HCT116 (cell line): ENCODE results near the gene FZR1. TPM values are rescaled to one million over a fixed set of nuclear protein-coding genes. Genes with fewer than 3 reads are reported as not detected.
A peak's percentile ranks its signal among the peaks of the same experiment; 100 is the strongest.

ENCODE experiments used
- ATAC-seq: fragments of 200-7000 bp; cut with Tn5 transposase; 2 replicates; pipeline ENCODE4 v1.9.1; 2020; ENCODE audit warnings: mild to moderate bottlenecking, moderate library complexity
- BruUV-seq: library from RNA; stranded (reverse); fragments of 400-500 nt; replicated peaks from 2 replicates; lab custom pipeline; 2021; lab: Mats Ljungman, UMichigan
- CTCF ChIA-PET: fragments of 300-600 bp; sonication (Branson Sonifier 250); formaldehyde crosslinking; loops from one replicate; lab custom pipeline; 2021; ENCODE audit warnings: antibody characterized with exemption; lab: Charles Lee
- POLR2A ChIA-PET: fragments of 300-600, 350-600 bp; sonication (Branson Sonifier 250); formaldehyde crosslinking; loops from one replicate; lab custom pipeline; 2021; ENCODE audit warnings: antibody characterized with exemption; lab: Charles Lee
- RAD21 ChIA-PET, 2 experiments: fragments of 300-600 bp; sonication (Branson Sonifier 250); formaldehyde crosslinking; loops; one replicate each; lab custom pipeline; 2023; ENCODE audit warnings: low total read pairs in 2 of 2; ENCODE audit not compliant: uncharacterized antibody in 2 of 2, unreplicated experiment in 2 of 2, low non-redundant PET in 1 of 2; lab: Charles Lee
- DNase-seq: peaks from one replicate; pipeline ENCODE4 v3.0.0-alpha.2; 2010; ENCODE audit warnings: low read depth, low spot score
- H2AFZ ChIP-seq: fragments of 200-600 bp; shearing (Covaris generic), sonication (generic); 2 replicates; pipeline ENCODE4 v1.6.1; 2017; ENCODE audit warnings: low read depth, mixed run types, mixed read lengths, antibody characterized with exemption, low read length; ENCODE audit not compliant: poor library complexity, severe bottlenecking
- H3K27ac ChIP-seq: 2 replicates; pipeline ENCODE4 v1.5.1; 2012; ENCODE audit warnings: low read depth, low read length
- H3K27me3 ChIP-seq: fragments of 200-600 bp; sonication (generic); 2 replicates; pipeline ENCODE4 v1.6.1; 2016; ENCODE audit warnings: mixed run types, low read length, mixed read lengths; ENCODE audit not compliant: insufficient read depth
- H3K36me3 ChIP-seq, 2 experiments: fragments of 200-500 bp in 1 of 2; fragments of 200-600 bp in 1 of 2; sonication (Bioruptor generic) in 1 of 2; sonication (generic) in 1 of 2; 2 replicates each; pipeline versions ENCODE4 v1.5.1 to v1.6.1; 2014 to 2016; ENCODE audit warnings: low read length in 2 of 2, inconsistent platforms in 1 of 2, mixed read lengths in 1 of 2, mixed run types in 1 of 2; ENCODE audit not compliant: insufficient read depth in 2 of 2, control insufficient read depth in 1 of 2
- H3K4me1 ChIP-seq, 2 experiments: fragments of 200-600 bp in 1 of 2; sonication (generic) in 1 of 2; 2 replicates each; pipeline versions ENCODE4 v1.5.1 to v1.6.1; 2012 to 2017; ENCODE audit warnings: low read length in 2 of 2, inconsistent platforms in 1 of 2, mild to moderate bottlenecking in 1 of 2, mixed read lengths in 1 of 2, mixed run types in 1 of 2, moderate library complexity in 1 of 2; ENCODE audit not compliant: insufficient read depth in 2 of 2, control insufficient read depth in 1 of 2
- H3K4me2 ChIP-seq: fragments of 200-600 bp; sonication (generic); 2 replicates; pipeline ENCODE4 v1.6.1; 2017; ENCODE audit warnings: mixed run types, low read length, mixed read lengths
- H3K4me3 ChIP-seq, 2 experiments: fragments of 200-600 bp in 1 of 2; sonication (generic) in 1 of 2; replicated peaks in 1 of 2; 2 replicates each; pipeline ENCODE4 v1.5.1; 2011 to 2016; ENCODE audit warnings: low read length in 2 of 2, control low read depth in 1 of 2, low read depth in 1 of 2, mild to moderate bottlenecking in 1 of 2, mixed read lengths in 1 of 2, mixed run types in 1 of 2
- H3K79me2 ChIP-seq: fragments of 200-600 bp; sonication (generic); 2 replicates; pipeline ENCODE4 v1.6.1; 2017; ENCODE audit warnings: mild to moderate bottlenecking, mixed run types, low read length, moderate library complexity, mixed read lengths; ENCODE audit not compliant: insufficient read depth
- H3K9ac ChIP-seq: fragments of 200-600 bp; sonication (generic); 2 replicates; pipeline ENCODE4 v1.6.1; 2016; ENCODE audit warnings: low read length, mixed read lengths
- H3K9me2 ChIP-seq: fragments of 200-600 bp; sonication (generic), shearing (Covaris generic); 2 replicates; pipeline ENCODE4 v1.6.1; 2017; ENCODE audit warnings: mixed run types, mild to moderate bottlenecking, moderate library complexity; ENCODE audit not compliant: insufficient read depth
- H3K9me3 ChIP-seq, 2 experiments: fragments of 200-500 bp in 1 of 2; fragments of 200-600 bp in 1 of 2; sonication (Bioruptor generic) in 1 of 2; sonication (generic) in 1 of 2; 2 replicates each; pipeline ENCODE4 v1.6.1; 2014 to 2017; ENCODE audit warnings: low read length in 2 of 2, mixed read lengths in 2 of 2, inconsistent platforms in 1 of 2, low read depth in 1 of 2, mild to moderate bottlenecking in 1 of 2, mixed run types in 1 of 2, moderate library complexity in 1 of 2; ENCODE audit not compliant: control insufficient read depth in 1 of 2, insufficient read depth in 1 of 2
- H4K20me1 ChIP-seq: fragments of 200-600 bp; sonication (generic), shearing (Covaris generic); 2 replicates; pipeline ENCODE4 v1.6.1; 2017; ENCODE audit warnings: mixed run types, mild to moderate bottlenecking, moderate library complexity; ENCODE audit not compliant: insufficient read depth
- CEBPB ChIP-seq: IDR thresholded peaks from 2 replicates; pipeline ENCODE4 v1.6.1; 2012; ENCODE audit warnings: low read depth
- ELF1 ChIP-seq: IDR thresholded peaks from 2 replicates; pipeline ENCODE4 v1.6.1; 2012; ENCODE audit warnings: low read depth, borderline replicate concordance
- EZH2 ChIP-seq: fragments of 200-600 bp; sonication (generic); IDR thresholded peaks from 2 replicates; pipeline ENCODE4 v1.6.1; 2017; ENCODE audit warnings: antibody characterized with exemption, mixed run types
- EZH2phosphoT487 ChIP-seq: fragments of 200-600 bp; IDR thresholded peaks from 2 replicates; pipeline ENCODE4 v1.6.1; 2018; ENCODE audit warnings: antibody characterized with exemption, borderline replicate concordance
- JUND ChIP-seq: IDR thresholded peaks from 2 replicates; pipeline ENCODE4 v1.6.1; 2012
- POLR2A ChIP-seq: IDR thresholded peaks from 2 replicates; pipeline ENCODE4 v1.7.0; 2011; ENCODE audit warnings: borderline replicate concordance; ENCODE audit not compliant: insufficient read depth, insufficient read length; ENCODE audit errors: extremely low read depth
- POLR2AphosphoS5 ChIP-seq: IDR thresholded peaks from 2 replicates; pipeline ENCODE4 v1.6.1; 2011; ENCODE audit warnings: mild to moderate bottlenecking, low read depth, low read length, moderate library complexity
- RAD21 ChIP-seq: IDR thresholded peaks from 2 replicates; pipeline ENCODE4 v1.6.1; 2012; ENCODE audit warnings: low read depth, mild to moderate bottlenecking
- SIN3A ChIP-seq: IDR thresholded peaks from 2 replicates; pipeline ENCODE4 v1.6.1; 2012; ENCODE audit warnings: low read depth
- SP1 ChIP-seq: IDR thresholded peaks from 2 replicates; pipeline ENCODE4 v1.6.1; 2012; ENCODE audit warnings: low read depth
- TCF7L2 ChIP-seq: IDR thresholded peaks from 2 replicates; pipeline ENCODE4 v1.7.0; 2011; ENCODE audit warnings: borderline replicate concordance, inconsistent platforms; ENCODE audit not compliant: insufficient read depth, insufficient read length; ENCODE audit errors: extremely low read depth
- YY1 ChIP-seq: IDR thresholded peaks from 2 replicates; pipeline ENCODE4 v1.6.1; 2011; ENCODE audit warnings: low read length, low read depth, moderate library complexity, mild to moderate bottlenecking; ENCODE audit not compliant: insufficient replicate concordance; ENCODE audit errors: extremely low read depth
- ZFX ChIP-seq: fragments of 450-650 bp; IDR thresholded peaks from 2 replicates; pipeline ENCODE4 v1.6.1; 2017
- ZNF274 ChIP-seq: fragments of 200-500 bp; sonication (Bioruptor generic); IDR thresholded peaks from 2 replicates; pipeline ENCODE4 v1.6.1; 2014; ENCODE audit warnings: mild to moderate bottlenecking, low read depth, low read length, inconsistent platforms
- intact Hi-C: fragments of 100-400 bp; cut with micrococcal nuclease; formaldehyde crosslinking; loops from 2 replicates; pipeline ENCODE4 v1.10.0; 2022
- total RNA-seq: library from RNA; stranded (reverse); gene quantifications from one replicate; pipeline ENCODE4 v1.2.1, GENCODE V29; 2021; ENCODE audit not compliant: unreplicated experiment
- TF ChIP-seq, protein P1 (sequence below): IDR thresholded peaks from 2 replicates; pipeline ENCODE4 v1.6.1; 2012

The FZR1 gene
- total RNA-seq, 1 experiment from 2014 or later: 60.3 TPM

DNA sequence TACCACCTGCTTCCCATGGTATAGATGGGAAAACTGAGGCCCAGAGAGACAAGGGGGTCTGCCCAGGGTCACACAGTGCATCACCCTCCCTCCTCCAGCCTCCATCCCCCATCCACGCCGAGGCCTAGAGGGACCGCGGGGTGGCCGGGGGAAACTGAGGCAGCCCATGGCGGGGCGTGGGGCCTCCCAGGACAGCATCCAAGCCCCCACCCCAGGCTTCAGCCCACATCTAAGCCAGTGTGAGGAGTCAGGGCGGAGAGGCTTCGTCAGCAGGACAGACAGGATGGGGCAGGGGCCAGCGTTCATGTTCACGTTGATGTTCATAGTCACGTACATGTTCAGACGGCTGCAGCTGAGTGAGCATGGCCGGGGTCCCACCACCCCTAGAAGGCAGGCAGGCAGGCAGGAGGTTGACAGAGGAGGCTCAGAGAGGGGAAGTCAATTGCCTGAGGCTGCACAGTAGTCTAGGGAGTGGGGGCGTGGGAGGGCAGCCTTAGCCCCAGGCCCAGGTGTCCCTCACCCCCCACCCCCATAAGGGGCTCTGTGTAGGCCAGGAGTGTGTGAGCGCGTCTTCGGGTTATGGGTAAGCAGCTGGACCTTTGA is 49.1 kb upstream of the FZR1 start:
- peak; percentile 13; the same call in 1 of the 2 replicates for ATAC-seq

DNA sequence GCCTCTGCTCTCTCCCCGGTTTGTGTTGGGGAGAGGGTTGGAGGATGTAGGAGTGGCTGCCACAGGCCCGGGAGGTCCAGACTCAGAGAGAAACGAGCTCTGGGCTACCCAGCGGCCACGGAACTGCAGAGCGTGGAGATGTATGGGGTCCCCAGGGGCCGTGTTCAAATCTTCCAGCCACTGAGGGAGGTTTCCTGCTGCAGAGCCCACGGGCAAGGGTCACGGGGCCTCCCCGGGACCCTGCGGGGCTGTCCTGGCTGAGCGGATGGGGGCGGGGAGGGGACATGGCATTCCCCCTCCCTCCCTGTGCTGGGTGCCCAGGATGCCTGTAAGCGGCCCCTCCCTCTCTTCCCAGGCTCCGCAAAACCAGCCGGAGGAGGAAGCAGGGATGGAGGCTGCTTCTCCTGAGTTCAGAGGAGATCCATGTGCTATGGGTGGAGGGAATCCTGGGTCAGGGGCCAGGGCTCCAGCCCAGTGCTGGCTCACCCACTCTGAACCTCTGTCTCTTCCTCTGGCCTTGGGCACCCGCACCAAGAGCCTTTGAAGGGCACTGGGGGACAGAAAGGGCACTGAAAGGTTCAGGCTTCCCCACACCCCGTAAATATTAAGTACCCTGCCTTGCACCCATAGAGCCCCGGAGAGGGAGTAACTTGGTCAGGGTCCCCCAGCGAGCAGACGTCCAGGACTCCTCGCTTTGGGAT is 48.4 kb upstream of the FZR1 start:
- Histone ChIP-seq H3K4me1 (no peaks in the 10 kb centered on the region), H3K4me2 (no peak overlapping the region), H2AFZ (no peak overlapping the region), H3K79me2 (peaks cover 11% of the 10 kb centered on the region; the same call in 1 of the 2 replicates), H3K9ac (no peak overlapping the region), H3K27ac (no peak overlapping the region), H3K27me3 (no peaks in the 10 kb centered on the region), H4K20me1 (peaks cover 3% of the 10 kb centered on the region; the same call in 1 of the 2 replicates), H3K9me2 (no peaks in the 10 kb centered on the region), H3K36me3 (peaks cover 8 to 30% of the 10 kb centered on the region in 2 experiments), H3K4me3 (no peak overlapping the region), H3K9me3 (no peaks in the 10 kb centered on the region)
- intact Hi-C loops: no loop called here
- no TSS peak for BruUV-seq
- POLR2A ChIA-PET: no interaction called here
- CTCF ChIA-PET: no interaction called here
- no peak for TF ChIP-seq SIN3A
- TF ChIP-seq, protein P1, sequence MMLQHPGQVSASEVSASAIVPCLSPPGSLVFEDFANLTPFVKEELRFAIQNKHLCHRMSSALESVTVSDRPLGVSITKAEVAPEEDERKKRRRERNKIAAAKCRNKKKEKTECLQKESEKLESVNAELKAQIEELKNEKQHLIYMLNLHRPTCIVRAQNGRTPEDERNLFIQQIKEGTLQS: no peak
- DNase-seq: no peak
- RAD21 ChIA-PET: no interaction called here
- ATAC-seq: peak; percentile 19; the same call in 1 of the 2 replicates

More for the DNA sequence above, 49.1 kb upstream of the FZR1 start:
- H3K9me2 ChIP-seq: no peaks in the 10 kb centered on the region
- peaks cover 11% of the 10 kb centered on the region; the same call in 1 of the 2 replicates for H3K79me2 ChIP-seq
- no peaks in the 10 kb centered on the region for H3K4me1 ChIP-seq
- H3K4me2 ChIP-seq: no peak overlapping the region
- peaks cover 11 to 32% of the 10 kb centered on the region in 2 experiments for H3K36me3 ChIP-seq
- H3K27me3 ChIP-seq: no peaks in the 10 kb centered on the region
- TF ChIP-seq JUND (no peak), SP1 (no peak), TCF7L2 (no peak), POLR2A (no peak), CEBPB (no peak), YY1 (no peak), ZFX (no peak), EZH2phosphoT487 (no peak), ZNF274 (no peak), POLR2AphosphoS5 (no peak), ELF1 (no peak), SIN3A (no peak), RAD21 (no peak), EZH2 (no peak)
- RAD21 ChIA-PET: no interaction called here
- H3K9ac ChIP-seq: no peak overlapping the region
- H3K9me3 ChIP-seq: no peaks in the 10 kb centered on the region
- DNase-seq: no peak
- H3K4me3 ChIP-seq: no peak overlapping the region
- no peak overlapping the region for H2AFZ ChIP-seq
- CTCF ChIA-PET: no interaction called here
- H4K20me1 ChIP-seq: peaks cover 3% of the 10 kb centered on the region; the same call in 1 of the 2 replicates
- intact Hi-C loops: no loop called here
- BruUV-seq: no TSS peak
- POLR2A ChIA-PET: no interaction called here
- no peak overlapping the region for H3K27ac ChIP-seq
